H1 (cell line): ENCODE results near the gene SHPK. TPM values are rescaled to one million over a fixed set of nuclear protein-coding genes. Genes with fewer than 3 reads are reported as not detected.

Experiments used
- CTCF ChIA-PET: fragments of 300-600 bp; sonication (Branson Sonifier 250); formaldehyde crosslinking; loops from one replicate; lab custom pipeline; 2021; ENCODE audit not compliant: partially characterized antibody; lab: Charles Lee
- POLR2A ChIA-PET: fragments of 300-600 bp; sonication (Branson Sonifier 250); formaldehyde crosslinking; loops from one replicate; lab custom pipeline; 2021; ENCODE audit warnings: inconsistent platforms; ENCODE audit not compliant: partially characterized antibody; lab: Charles Lee
- DNase-seq, 2 experiments: peaks; one replicate each; pipeline versions ENCODE4 v3.0.0 to v3.0.0-alpha.2; 2010 to 2022; ENCODE audit warnings: low spot score in 2 of 2, low read depth in 1 of 2, mixed read lengths in 1 of 2
- FAIRE-seq: peaks from 2 replicates; lab custom pipeline; 2011; peaks lifted over from hg19 to GRCh38; lab: Jason Lieb, UNC
- H2AFZ ChIP-seq: 2 replicates; pipeline ENCODE4 v1.8.1; 2012; ENCODE audit warnings: low read length, inconsistent platforms
- H2AK5ac ChIP-seq: 2 replicates; pipeline ENCODE4 v1.6.1; 2013; ENCODE audit warnings: low read depth, low read length
- H2BK120ac ChIP-seq: replicated peaks from 2 replicates; pipeline ENCODE3; 2013; ENCODE audit warnings: low read depth, low read length, inconsistent platforms
- H2BK12ac ChIP-seq: 2 replicates; pipeline ENCODE4 v1.6.1; 2013; ENCODE audit warnings: low read depth, low read length
- H2BK15ac ChIP-seq: 2 replicates; pipeline ENCODE4 v1.6.1; 2013; ENCODE audit warnings: low read length
- H2BK20ac ChIP-seq: 2 replicates; pipeline ENCODE4 v1.6.1; 2013; ENCODE audit warnings: low read length
- H2BK5ac ChIP-seq: 2 replicates; pipeline ENCODE4 v1.6.1; 2013; ENCODE audit warnings: low read depth, low read length
- H3K14ac ChIP-seq: 2 replicates; pipeline ENCODE4 v1.6.1; 2013; ENCODE audit warnings: inconsistent platforms; ENCODE audit not compliant: insufficient read length
- H3K18ac ChIP-seq: 2 replicates; pipeline ENCODE4 v1.6.1; 2013; ENCODE audit warnings: low read length; ENCODE audit errors: extremely low read depth
- H3K23ac ChIP-seq: 2 replicates; pipeline ENCODE4 v1.6.1; 2013; ENCODE audit warnings: inconsistent platforms; ENCODE audit not compliant: insufficient read length
- H3K23me2 ChIP-seq: 2 replicates; pipeline ENCODE4 v1.6.1; 2013; ENCODE audit warnings: low read depth, low read length
- H3K27ac ChIP-seq: 2 replicates; pipeline ENCODE4 v1.6.1; 2011; ENCODE audit warnings: low read depth, low read length, inconsistent platforms
- H3K27me3 ChIP-seq, 4 experiments: replicated peaks in 1 of 4; 1 replicate in 1 of 4; 2 replicates in 3 of 4; pipeline versions ENCODE4 v1.6.1 to v1.8.1; 2011 to 2013; ENCODE audit warnings: low read length in 3 of 4, mild to moderate bottlenecking in 3 of 4, inconsistent platforms in 2 of 4, mixed read lengths in 2 of 4, moderate library complexity in 1 of 4; ENCODE audit not compliant: control insufficient read depth in 3 of 4, insufficient read depth in 3 of 4; ENCODE audit errors: extremely low read depth in 1 of 4
- H3K36me3 ChIP-seq, 4 experiments: 2 replicates each; pipeline versions ENCODE4 v1.6.1 to v1.8.1; 2011 to 2013; ENCODE audit warnings: mild to moderate bottlenecking in 4 of 4, low read length in 3 of 4, moderate library complexity in 2 of 4, control low read depth in 1 of 4, inconsistent platforms in 1 of 4; ENCODE audit not compliant: insufficient read depth in 4 of 4, control insufficient read depth in 2 of 4
- H3K4ac ChIP-seq: replicated peaks from 2 replicates; pipeline ENCODE3; 2013; ENCODE audit warnings: low read length, low read depth, mixed read lengths, inconsistent platforms; ENCODE audit not compliant: insufficient read length
- H3K4me1 ChIP-seq, 4 experiments: replicated peaks in 1 of 4; 1 replicate in 1 of 4; 2 replicates in 3 of 4; pipeline versions ENCODE4 v1.6.1 to v1.8.1; 2011 to 2013; ENCODE audit warnings: low read length in 3 of 4, inconsistent platforms in 2 of 4, mixed read lengths in 1 of 4; ENCODE audit not compliant: insufficient read depth in 4 of 4, control insufficient read depth in 3 of 4
- H3K4me2 ChIP-seq, 2 experiments: 2 replicates each; pipeline versions ENCODE4 v1.6.1 to v1.8.1; 2011 to 2013; ENCODE audit warnings: low read depth in 2 of 2, low read length in 2 of 2, control low read depth in 1 of 2, inconsistent platforms in 1 of 2, mild to moderate bottlenecking in 1 of 2; ENCODE audit not compliant: insufficient read depth in 1 of 2
- H3K4me3 ChIP-seq, 4 experiments: fragments of 200-600, 300-600 bp in 1 of 4; sonication (generic), shearing (Covaris generic), sonication (Bioruptor Twin) in 1 of 4; 2 replicates each; pipeline versions ENCODE4 v1.5.1 to v1.8.1; 2011 to 2016; ENCODE audit warnings: low read length in 4 of 4, low read depth in 3 of 4, control low read depth in 2 of 4, inconsistent platforms in 2 of 4, mild to moderate bottlenecking in 2 of 4, mixed read lengths in 1 of 4, moderate library complexity in 1 of 4; ENCODE audit not compliant: insufficient read depth in 2 of 4; ENCODE audit errors: extremely low read depth in 1 of 4
- H3K56ac ChIP-seq: replicated peaks from 2 replicates; pipeline ENCODE3; 2013; ENCODE audit warnings: low read depth, mild to moderate bottlenecking, mixed read lengths, low read length, inconsistent platforms; ENCODE audit not compliant: insufficient read length
- H3K79me1 ChIP-seq: 2 replicates; pipeline ENCODE4 v1.6.1; 2013; ENCODE audit warnings: low read depth, low read length, control low read depth
- H3K79me2 ChIP-seq, 2 experiments: 2 replicates each; pipeline versions ENCODE4 v1.6.1 to v1.8.1; 2012 to 2013; ENCODE audit warnings: low read length in 2 of 2, mild to moderate bottlenecking in 2 of 2, inconsistent platforms in 1 of 2; ENCODE audit not compliant: insufficient read depth in 2 of 2, control insufficient read depth in 1 of 2
- H3K9ac ChIP-seq, 4 experiments: replicated peaks in 1 of 4; 1 replicate in 1 of 4; 2 replicates in 3 of 4; pipeline versions ENCODE4 v1.6.1 to v1.8.1; 2011 to 2013; ENCODE audit warnings: low read depth in 3 of 4, low read length in 3 of 4, control low read depth in 2 of 4, mild to moderate bottlenecking in 2 of 4, moderate library complexity in 2 of 4, inconsistent platforms in 1 of 4; ENCODE audit errors: extremely low read depth in 1 of 4
- H3K9me3 ChIP-seq, 2 experiments: 2 replicates each; pipeline versions ENCODE4 v1.6.1 to v1.8.1; 2012 to 2013; ENCODE audit warnings: mild to moderate bottlenecking in 2 of 2, moderate library complexity in 2 of 2, control low read depth in 1 of 2, inconsistent platforms in 1 of 2, low read depth in 1 of 2, low read length in 1 of 2, mixed read lengths in 1 of 2; ENCODE audit not compliant: insufficient read depth in 2 of 2
- H4K20me1 ChIP-seq, 2 experiments: replicated peaks in 1 of 2; 2 replicates each; pipeline versions ENCODE3 to v1.8.1; 2011 to 2013; ENCODE audit warnings: inconsistent platforms in 2 of 2, low read length in 2 of 2, mild to moderate bottlenecking in 1 of 2; ENCODE audit not compliant: insufficient read depth in 2 of 2, control insufficient read depth in 1 of 2
- H4K5ac ChIP-seq: 2 replicates; pipeline ENCODE4 v1.6.1; 2013; ENCODE audit warnings: low read length, low read depth, mixed read lengths, inconsistent platforms; ENCODE audit not compliant: insufficient read length
- H4K8ac ChIP-seq: 2 replicates; pipeline ENCODE4 v1.8.0; 2013; ENCODE audit warnings: mild to moderate bottlenecking, moderate library complexity, low read length, inconsistent platforms; ENCODE audit not compliant: insufficient read depth; ENCODE audit errors: extremely low read depth
- H4K91ac ChIP-seq: replicated peaks from 2 replicates; pipeline ENCODE3; 2013; ENCODE audit warnings: low read length, mixed read lengths, inconsistent platforms; ENCODE audit not compliant: insufficient read length
- ASH2L ChIP-seq: fragments of 200-600, 300-600 bp; sonication (generic); IDR thresholded peaks from one replicate; pipeline ENCODE4 v1.7.1; 2017; ENCODE audit warnings: low read length
- ATF2 ChIP-seq: IDR thresholded peaks from 2 replicates; pipeline ENCODE4 v1.6.1; 2012; ENCODE audit warnings: low read length, inconsistent platforms
- ATF3 ChIP-seq: IDR thresholded peaks from 2 replicates; pipeline ENCODE4 v1.6.1; 2011; ENCODE audit warnings: low read depth, mild to moderate bottlenecking, low read length; ENCODE audit not compliant: insufficient read depth
- EGR1 ChIP-seq: IDR thresholded peaks from 2 replicates; pipeline ENCODE4 v1.6.1; 2011; ENCODE audit warnings: low read depth, low read length, borderline replicate concordance
- RXRA ChIP-seq: IDR thresholded peaks from 2 replicates; pipeline ENCODE4 v1.6.1; 2011; ENCODE audit warnings: low read depth, mild to moderate bottlenecking, low read length, moderate library complexity; ENCODE audit not compliant: insufficient read depth
- SIX5 ChIP-seq: IDR thresholded peaks from 2 replicates; pipeline ENCODE4 v1.6.1; 2011; ENCODE audit warnings: mild to moderate bottlenecking, low read depth, low read length
- WGBS, 2 experiments: shearing (Covaris generic) in 1 of 2; methylation state at CpG; one replicate each; pipeline versions ENCODE4 v1.1.6 to v1.1.7; 2013 to 2015; ENCODE audit warnings: low lambda C conversion rate in 2 of 2, mixed read lengths in 2 of 2, inconsistent platforms in 1 of 2, low coverage in 1 of 2, missing lambda C conversion rate in 1 of 2; ENCODE audit not compliant: insufficient replicate concordance in 2 of 2, insufficient coverage in 1 of 2, insufficient read length in 1 of 2; ENCODE audit errors: extremely low coverage in 1 of 2, missing lambda C conversion rate in 1 of 2; 5-methylcytosine and 5-hydroxymethylcytosine counted together
- polyA plus RNA-seq, 7 experiments: library from polyadenylated mRNA; depleted of rRNA in 3 of 7; stranded (reverse) in 5 of 7; unstranded in 2 of 7; fragments of >200 nt in 5 of 7; fragments of 200-250 nt in 2 of 7; gene quantifications; 1 replicate in 5 of 7; 2 replicates in 1 of 7; 4 replicates in 1 of 7; pipeline versions ENCODE4 v1.2.1 to v1.2.3, GENCODE V29; 2011 to 2013; ENCODE audit warnings: missing spikeins in 2 of 7, mixed read lengths in 2 of 7
- total RNA-seq: library from RNA; stranded (reverse); fragmentation: NEBNext Ultra II Directional; extraction: Animal tissue kit (Norgen Biotek cat#: 25700); gene quantifications from 2 replicates; pipeline ENCODE4 v1.2.1, GENCODE V29; 2021

SHPK gene
- total and polyA plus RNA-seq, 2 of the 8 experiments (the other 6 are each of a cell fraction or from before 2014, with no cell fraction given), result 28.6 to 36.7 TPM

DNA sequence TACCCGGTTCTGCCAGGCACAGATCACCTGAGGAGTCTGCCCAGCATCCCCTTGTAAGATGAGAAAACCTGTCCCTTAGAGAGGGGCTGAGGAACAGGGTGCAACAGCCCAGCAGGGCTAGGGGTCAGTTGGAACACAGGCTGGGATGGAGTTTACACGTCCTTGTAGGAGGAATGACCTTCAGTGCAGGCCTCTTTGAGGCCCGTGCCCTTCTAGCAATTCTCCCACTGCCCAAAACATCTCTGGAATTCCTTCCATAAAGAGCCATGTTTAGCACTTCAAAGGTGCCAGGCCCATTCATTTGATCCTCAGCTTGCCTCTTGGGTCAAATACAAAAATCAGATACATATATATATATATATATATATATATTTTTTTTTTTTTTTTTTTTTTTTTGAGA is 5.0 kb upstream of the SHPK start:
- Histone ChIP-seq H2BK12ac (no peak overlapping the region), H3K27ac (no peak overlapping the region), H3K23ac (no peak overlapping the region), H4K8ac (no peak overlapping the region), H3K4me2 (peak overlapping the region; percentile 11 to 53; a peak in 2 of 4 replicates), H2BK120ac (no peak overlapping the region), H2AK5ac (no peak overlapping the region), H2BK20ac (no peak overlapping the region), H4K91ac (no peak overlapping the region), H2BK5ac (no peak overlapping the region; the same call in 1 of the 2 replicates), H3K23me2 (peaks cover 6% of the 10 kb centered on the region; the same call in 1 of the 2 replicates), H3K9me3 (no peaks in the 10 kb centered on the region), H3K79me1 (no peaks in the 10 kb centered on the region; the same call in 1 of the 2 replicates), H3K27me3 (no peaks in the 10 kb centered on the region), H4K20me1 (peaks cover 0 to 5% of the 10 kb centered on the region in 2 experiments), H3K4me1 (peaks cover 0 to 8% (median 4%) of the 10 kb centered on the region in 4 experiments; a peak in 3 of 7 replicates), H3K4me3 (no peak overlapping the region), H3K56ac (no peak overlapping the region), H3K79me2 (no peaks in the 10 kb centered on the region; a peak in 1 of 4 replicates), H3K18ac (no peak overlapping the region), H3K9ac (0 out of 7 replicates have a peak overlapping the region, but pooled peaks of 1 of the 4 experiments have one; percentile 10), H3K36me3 (peaks cover 3 to 8% (median 3%) of the 10 kb centered on the region in 4 experiments; a peak in 5 of 8 replicates), H2BK15ac (no peak overlapping the region), H3K14ac (no peak overlapping the region), H4K5ac (no peak overlapping the region), H2AFZ (no peak overlapping the region), H3K4ac (no peak overlapping the region)
- ChIA-PET CTCF (interaction anchor here (1.1 kb wide), 1 partner anchor 603 kb away, joined by 3 read pairs; no protein-coding TSS in a partner anchor), POLR2A (interaction anchor here (1.2 to 1.9 kb wide), 6 partner anchors 10 to 27 kb away, joined by 3 to 6 read pairs (median 6); partner anchors contain the start of genes EMC6 and TAX1BP3)
- 72% methylated on average over 3 of the region's 3 CpGs; no CpG with 5 or more reads in 1 of the 2 experiments for WGBS, 2 experiments
- DNase-seq (no peak), FAIRE-seq (no peak)
- TF ChIP-seq RXRA, result no peak
- TF ChIP-seq SIX5, result no peak
- no peak for TF ChIP-seq ASH2L
- TF ChIP-seq ATF3, result no peak
- TF ChIP-seq ATF2, result no peak
- no peak for TF ChIP-seq EGR1
